M059J (cell line): ENCODE results near the gene C9orf57. TPM values are rescaled to one million over a fixed set of nuclear protein-coding genes. Genes with fewer than 3 reads are reported as not detected.
"Not testable (repeated sequence)": the region's sequence is repeated elsewhere in the genome, so short reads cannot be mapped to it uniquely, and the experiment has no call there.

Experiments used
- DNase-seq: peaks from one replicate; pipeline ENCODE4 v3.0.0-alpha.2; 2012; ENCODE audit warnings: low read depth
- total RNA-seq: library from RNA; depleted of rRNA; stranded (reverse); fragments of >200 nt; shearing (Covaris generic); gene quantifications from 2 replicates; pipeline ENCODE4 v1.2.3, GENCODE V29; 2014; rRNA removed

Gene C9orf57
- total RNA-seq, 1 experiment from 2014 or later = 0.15 TPM

DNA sequence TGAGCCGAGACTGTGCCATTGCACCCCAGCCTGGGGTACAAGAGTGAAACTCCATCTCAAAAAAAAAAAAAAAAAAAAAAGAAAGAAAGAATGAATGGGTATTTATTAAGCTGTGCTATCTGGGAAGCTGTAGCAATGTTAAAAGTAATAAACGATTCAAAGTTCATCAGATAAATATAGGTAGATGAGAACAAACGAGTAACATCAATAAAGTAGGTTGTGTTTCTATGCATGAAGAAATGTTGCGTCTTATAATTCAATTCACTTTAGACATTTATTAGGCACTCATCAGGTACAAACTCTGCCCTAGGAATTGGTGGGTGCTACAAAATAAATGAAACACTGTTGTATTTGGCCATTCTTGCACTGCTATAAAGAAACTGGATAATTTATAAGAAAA, 36.8 kb downstream of the C9orf57 start:
- no peak for DNase-seq

DNA sequence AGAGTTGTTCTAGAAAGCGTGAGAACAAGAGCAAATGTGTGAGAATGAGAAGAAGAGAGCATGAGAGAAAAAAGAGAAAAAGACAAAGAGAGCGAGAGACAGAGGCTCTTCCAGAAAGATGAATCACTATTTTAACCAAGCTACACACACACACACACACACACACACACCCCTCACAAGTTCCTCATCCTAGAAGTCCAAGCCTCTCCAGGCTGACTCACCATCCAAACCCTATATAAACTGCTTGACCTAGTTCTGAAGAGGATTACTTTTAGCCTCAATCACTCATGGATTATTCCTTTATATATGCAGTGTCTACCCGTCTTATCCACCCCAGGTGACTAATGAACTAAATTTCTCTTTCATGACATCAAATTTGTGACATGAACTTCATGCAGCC, 37.6 kb downstream of the C9orf57 start:
- DNase-seq = peak; percentile 88

DNA sequence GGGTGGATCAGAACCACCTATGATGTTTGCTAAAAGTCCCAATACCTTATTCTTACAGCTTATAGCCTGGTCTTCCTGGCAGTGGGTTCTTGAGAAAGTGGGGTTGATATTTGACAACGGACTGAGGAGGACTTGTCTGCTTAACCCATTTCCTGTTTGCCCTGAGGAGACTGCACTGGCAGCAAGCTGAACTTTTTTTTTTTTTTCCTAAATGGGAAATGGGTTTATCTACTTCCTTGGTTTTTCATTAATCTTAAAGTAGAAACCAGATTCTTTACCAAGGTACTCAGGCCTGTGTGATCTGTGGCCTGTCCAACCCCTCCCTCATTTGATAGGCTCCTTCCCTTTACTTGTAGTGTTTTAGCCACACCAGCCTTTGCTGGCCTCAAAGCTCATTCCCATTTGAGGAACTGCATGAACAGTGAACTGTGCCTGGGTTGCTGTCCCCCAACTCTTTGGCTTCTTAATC, 47.1 kb downstream of the C9orf57 start:
- peak; percentile 49 for DNase-seq

GRCh38 chr9:72012646-72013045, 47.8 kb downstream of the C9orf57 start:
- DNase-seq = peak; percentile 86

GRCh38 chr9:72007726-72008125, 52.7 kb downstream of the C9orf57 start:
- not testable (repeated sequence) for DNase-seq

GRCh38 chr9:72006501-72006900, 53.9 kb downstream of the C9orf57 start:
- DNase-seq = peak; percentile 76

DNA sequence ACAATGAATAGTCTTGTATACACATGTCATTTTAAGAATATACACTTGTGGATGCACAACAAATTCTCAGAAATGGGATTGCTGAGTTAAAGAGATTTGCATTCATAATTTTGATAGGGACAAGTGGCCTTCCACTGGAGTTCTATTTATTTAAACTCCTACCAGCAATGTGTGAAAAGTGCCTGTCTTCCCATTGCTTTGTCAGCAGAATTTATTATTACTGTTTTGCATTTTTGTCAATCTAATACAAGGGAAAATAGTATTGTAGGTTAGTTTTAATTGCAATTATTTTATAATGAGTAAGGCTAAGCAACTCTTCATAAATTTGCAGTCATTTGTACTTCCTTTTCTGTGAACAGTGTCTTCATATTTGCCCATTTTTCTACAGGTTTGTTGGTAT, 55.0 kb downstream of the C9orf57 start:
- no peak for DNase-seq

Other genes with a start within 250 kb of the C9orf57 start
- 34.5 and 49.0 TPM in 2 replicates for gene ABHD17B, start 149.4 kb downstream of the C9orf57 start, total RNA-seq
- 24.9 and 32.2 TPM in 2 replicates for gene C9orf85, start 149.0 kb downstream of the C9orf57 start, total RNA-seq
- 0.49 and 0.66 TPM in 2 replicates for gene GDA, start 88.8 kb upstream of the C9orf57 start, total RNA-seq